Nephron (organoid): ENCODE measurements around the gene B4GALT6.
A peak's percentile ranks its signal among the peaks of the same experiment; 100 is the strongest.

ENCODE experiments used
- H3K27ac Mint-ChIP-seq, 3 experiments: 2 replicates each; pipeline ENCODE4 v1.8.0; 2020; ENCODE audit warnings: mixed read lengths in 3 of 3, mild to moderate bottlenecking in 2 of 3, moderate library complexity in 1 of 3
- H3K27me3 Mint-ChIP-seq: 2 replicates; pipeline ENCODE4 v1.8.0; 2021; ENCODE audit warnings: low read depth, mild to moderate bottlenecking, moderate library complexity, mixed read lengths
- H3K36me3 Mint-ChIP-seq: 2 replicates; pipeline ENCODE4 v1.8.0; 2020; ENCODE audit warnings: low read depth, mixed read lengths
- H3K4me1 Mint-ChIP-seq: 2 replicates; pipeline ENCODE4 v1.8.0; 2020; ENCODE audit warnings: mixed read lengths
- H3K4me3 Mint-ChIP-seq, 3 experiments: 2 replicates each; pipeline ENCODE4 v1.8.0; 2020; ENCODE audit warnings: mild to moderate bottlenecking in 3 of 3, mixed read lengths in 3 of 3, moderate library complexity in 2 of 3
- H3K9me3 Mint-ChIP-seq: 2 replicates; pipeline ENCODE4 v1.8.0; 2020; ENCODE audit warnings: mixed read lengths
- TF ChIP-seq, protein P1 (sequence below), 3 experiments: fragments of 200-600 bp; sonication (generic); IDR thresholded peaks; one replicate each; pipeline ENCODE4 v1.5.0; 2021; ENCODE audit warnings: antibody characterized with exemption in 3 of 3; ENCODE audit not compliant: unreplicated experiment in 3 of 3

B4GALT6 gene

DNA sequence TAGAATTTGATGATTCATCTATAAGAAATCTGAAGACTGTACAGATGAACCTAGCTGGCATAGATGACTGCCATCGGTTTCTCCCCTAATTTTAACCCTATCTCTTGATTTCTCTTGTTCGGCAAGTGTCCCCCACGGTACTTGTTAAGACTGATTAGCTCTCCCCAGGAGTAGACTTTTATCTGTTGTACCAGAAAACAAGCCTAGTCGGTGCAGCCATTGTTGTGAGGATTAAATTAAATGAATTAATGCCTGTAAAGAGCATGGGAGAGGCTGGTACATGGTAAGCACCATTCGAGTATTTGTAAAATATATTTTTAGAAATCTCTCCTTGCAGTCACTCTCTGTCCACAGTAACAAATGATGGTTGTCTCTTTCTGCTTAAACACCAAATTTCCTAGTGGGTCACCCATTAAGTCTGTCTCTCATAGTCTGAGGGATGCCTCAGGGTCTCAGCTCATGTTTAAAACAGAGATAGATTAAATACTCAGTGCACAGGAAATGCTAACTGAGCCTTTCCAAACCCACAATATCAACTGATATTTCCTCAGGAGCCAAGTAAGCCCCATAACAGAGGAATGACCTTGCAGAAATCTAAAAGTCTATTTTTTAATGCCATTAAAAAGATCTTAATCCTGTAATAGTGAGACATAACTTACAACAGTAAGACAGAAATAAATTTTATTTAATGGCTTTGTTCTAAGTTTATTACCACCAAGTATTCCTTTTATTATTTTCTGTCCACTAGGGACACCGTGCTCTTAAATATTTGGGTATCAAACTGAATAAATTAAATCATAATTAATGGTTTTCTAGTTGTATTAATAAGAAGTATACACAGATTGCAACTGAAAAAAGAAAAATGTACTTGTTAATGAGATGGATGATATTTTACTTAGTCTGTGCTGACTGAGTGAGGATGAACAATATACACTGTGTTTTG is 2.9 kb upstream of the B4GALT6 start:
- peak overlapping the region in 1 of 3 experiments; percentile 40 for H3K27ac Mint-ChIP-seq
- peaks cover 4% of the 10 kb centered on the region for H3K27me3 Mint-ChIP-seq
- H3K9me3 Mint-ChIP-seq: no peaks in the 10 kb centered on the region
- H3K4me3 Mint-ChIP-seq: peak overlapping the region; percentile 87 to 94 (median 94)
- H3K36me3 Mint-ChIP-seq: no peaks in the 10 kb centered on the region
- H3K4me1 Mint-ChIP-seq: peaks cover 15% of the 10 kb centered on the region
- TF ChIP-seq, protein P1, sequence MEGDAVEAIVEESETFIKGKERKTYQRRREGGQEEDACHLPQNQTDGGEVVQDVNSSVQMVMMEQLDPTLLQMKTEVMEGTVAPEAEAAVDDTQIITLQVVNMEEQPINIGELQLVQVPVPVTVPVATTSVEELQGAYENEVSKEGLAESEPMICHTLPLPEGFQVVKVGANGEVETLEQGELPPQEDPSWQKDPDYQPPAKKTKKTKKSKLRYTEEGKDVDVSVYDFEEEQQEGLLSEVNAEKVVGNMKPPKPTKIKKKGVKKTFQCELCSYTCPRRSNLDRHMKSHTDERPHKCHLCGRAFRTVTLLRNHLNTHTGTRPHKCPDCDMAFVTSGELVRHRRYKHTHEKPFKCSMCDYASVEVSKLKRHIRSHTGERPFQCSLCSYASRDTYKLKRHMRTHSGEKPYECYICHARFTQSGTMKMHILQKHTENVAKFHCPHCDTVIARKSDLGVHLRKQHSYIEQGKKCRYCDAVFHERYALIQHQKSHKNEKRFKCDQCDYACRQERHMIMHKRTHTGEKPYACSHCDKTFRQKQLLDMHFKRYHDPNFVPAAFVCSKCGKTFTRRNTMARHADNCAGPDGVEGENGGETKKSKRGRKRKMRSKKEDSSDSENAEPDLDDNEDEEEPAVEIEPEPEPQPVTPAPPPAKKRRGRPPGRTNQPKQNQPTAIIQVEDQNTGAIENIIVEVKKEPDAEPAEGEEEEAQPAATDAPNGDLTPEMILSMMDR (IDR thresholded peaks at IDR 0.05; ENCODE audit: unreplicated experiment in 3 of 3): peak in 2 of 3 experiments; percentile 27 to 30

DNA sequence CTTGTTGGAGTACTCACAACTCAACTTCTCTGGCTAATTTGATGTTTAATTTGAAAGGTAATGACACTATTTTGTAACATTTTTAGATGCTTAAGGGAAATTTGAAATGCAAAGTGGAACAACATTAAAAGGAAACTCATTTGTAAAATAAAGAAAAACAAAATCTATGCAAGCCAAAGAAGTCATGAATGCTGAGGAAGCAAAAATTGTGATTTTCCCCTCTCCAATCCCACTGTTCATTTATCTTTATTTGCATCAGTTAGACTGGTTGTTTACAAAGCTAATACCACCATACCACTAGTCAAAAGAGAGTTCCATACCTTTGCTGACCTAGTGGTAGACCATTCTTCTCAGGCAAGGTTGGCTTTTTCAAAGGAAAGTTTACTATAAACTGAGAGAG is 2.2 kb upstream of the B4GALT6 start:
- Mint-ChIP-seq H3K36me3 (no peaks in the 10 kb centered on the region), H3K9me3 (no peaks in the 10 kb centered on the region), H3K27ac (no peak overlapping the region), H3K4me3 (peak overlapping the region; percentile 87 to 94 (median 94)), H3K4me1 (peaks cover 15% of the 10 kb centered on the region), H3K27me3 (peaks cover 4% of the 10 kb centered on the region)
- TF ChIP-seq, protein P1 (IDR thresholded peaks at IDR 0.05; ENCODE audit: unreplicated experiment in 3 of 3): no peak

DNA sequence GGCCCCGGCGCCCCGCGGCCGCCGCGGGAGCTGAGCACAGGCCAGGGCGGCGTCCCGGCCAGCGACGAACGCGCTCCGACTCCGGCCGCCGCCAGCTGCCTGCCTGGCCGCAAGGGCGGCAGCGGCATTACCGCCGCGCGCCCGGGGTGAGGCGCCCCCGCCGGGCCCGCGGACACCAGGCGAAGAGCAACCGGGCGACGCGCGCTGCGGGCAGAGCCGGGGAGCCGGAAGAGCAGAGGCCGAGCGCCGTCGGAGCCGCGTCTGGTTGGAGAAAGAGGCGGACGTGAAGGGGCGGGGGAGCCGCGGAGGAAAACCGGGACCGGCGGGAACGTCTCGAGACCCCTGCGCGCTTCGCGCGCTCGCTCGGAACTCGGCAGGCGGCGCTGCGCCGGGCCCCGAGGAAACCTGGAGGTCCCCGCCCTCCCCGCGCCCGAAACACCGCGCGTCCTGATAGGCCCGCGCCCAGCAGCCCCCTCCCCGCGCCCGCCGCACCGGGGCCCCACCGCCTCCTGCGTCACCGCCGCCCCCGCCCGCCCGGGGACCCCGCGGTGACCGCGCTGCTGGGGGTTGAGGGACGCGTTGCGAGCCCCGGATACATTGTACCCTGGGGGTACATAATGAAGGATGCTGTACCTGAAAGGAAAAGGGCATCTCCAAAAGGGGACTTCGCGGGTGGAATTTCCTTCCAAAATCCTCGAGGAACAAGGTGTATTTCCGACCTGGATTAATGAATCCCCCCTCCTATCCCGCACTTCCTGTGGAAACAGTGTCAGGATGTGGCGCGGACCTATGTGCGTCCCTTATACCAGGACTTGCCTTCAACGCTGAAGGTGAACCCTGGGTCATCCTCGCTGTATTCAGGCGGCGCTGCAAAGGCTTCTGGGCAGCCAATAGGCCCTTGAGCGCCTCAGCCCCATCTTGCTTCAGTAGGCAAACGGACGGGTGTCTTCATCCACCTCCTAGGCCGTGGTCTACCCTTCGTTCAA is 1.0 kb upstream of the B4GALT6 start:
- peaks cover 15% of the 10 kb centered on the region for H3K4me1 Mint-ChIP-seq
- H3K4me3 Mint-ChIP-seq: peak overlapping the region; percentile 87 to 94 (median 94)
- peak overlapping the region; percentile 58 to 94 (median 91) for H3K27ac Mint-ChIP-seq
- H3K27me3 Mint-ChIP-seq: peaks cover 4% of the 10 kb centered on the region
- H3K36me3 Mint-ChIP-seq: no peaks in the 10 kb centered on the region
- no peaks in the 10 kb centered on the region for H3K9me3 Mint-ChIP-seq
- TF ChIP-seq, protein P1 (IDR thresholded peaks at IDR 0.05; ENCODE audit: unreplicated experiment in 3 of 3): peak; percentile 45 to 62 (median 51)

DNA sequence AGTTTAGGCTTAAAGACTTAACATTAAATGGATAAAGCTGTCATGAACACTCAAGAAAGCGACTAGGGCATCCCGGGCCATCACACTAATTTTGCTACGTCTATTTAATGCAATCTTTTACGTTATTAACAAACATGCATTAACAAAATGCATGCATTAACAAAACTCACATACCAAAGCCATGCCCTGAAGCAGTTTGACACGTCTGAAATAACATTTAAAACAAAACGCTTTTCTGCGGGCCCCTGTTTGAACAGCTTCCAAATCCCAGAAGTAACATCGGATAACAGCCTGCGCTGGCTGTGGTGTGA is 458 bp downstream of the B4GALT6 start:
- TF ChIP-seq, protein P1 (IDR thresholded peaks at IDR 0.05; ENCODE audit: unreplicated experiment in 3 of 3): no peak
- peaks cover 4% of the 10 kb centered on the region for H3K27me3 Mint-ChIP-seq
- H3K36me3 Mint-ChIP-seq: no peaks in the 10 kb centered on the region
- peak overlapping the region; percentile 99 to 100 (median 100) for H3K4me3 Mint-ChIP-seq
- no peaks in the 10 kb centered on the region for H3K9me3 Mint-ChIP-seq
- H3K4me1 Mint-ChIP-seq: peaks cover 15% of the 10 kb centered on the region
- peak overlapping the region; percentile 81 to 97 (median 93) for H3K27ac Mint-ChIP-seq

DNA sequence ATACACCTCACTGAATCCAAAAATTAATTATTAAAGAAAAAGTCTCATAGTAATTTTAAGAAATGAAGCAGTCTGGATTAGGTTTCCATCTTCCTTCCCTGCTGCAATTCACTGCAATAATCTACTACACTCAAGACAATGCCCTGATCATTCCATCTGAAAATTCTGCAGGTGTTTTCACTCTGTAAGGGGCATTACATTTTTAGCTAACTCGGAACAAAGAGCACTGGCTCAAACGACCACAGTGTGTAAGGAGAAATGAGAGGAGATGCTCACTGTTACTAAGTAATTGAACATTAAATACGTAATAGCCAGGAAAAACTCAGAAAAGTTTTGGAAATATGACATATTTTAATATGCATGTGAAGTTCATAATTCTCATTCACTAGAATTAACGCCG is 1.3 kb downstream of the B4GALT6 start:
- H3K27me3 Mint-ChIP-seq: peaks cover 4% of the 10 kb centered on the region
- H3K9me3 Mint-ChIP-seq: no peaks in the 10 kb centered on the region
- peak overlapping the region in 1 of 3 experiments; percentile 81 for H3K27ac Mint-ChIP-seq
- H3K4me1 Mint-ChIP-seq: peaks cover 15% of the 10 kb centered on the region
- peak overlapping the region; percentile 99 to 100 (median 100) for H3K4me3 Mint-ChIP-seq
- no peaks in the 10 kb centered on the region for H3K36me3 Mint-ChIP-seq
- TF ChIP-seq, protein P1 (IDR thresholded peaks at IDR 0.05; ENCODE audit: unreplicated experiment in 3 of 3): no peak
